Heart right ventricle (tissue), 16 donors: ENCODE data around the gene PARP14. TPM values are rescaled to one million over a fixed set of nuclear protein-coding genes. Genes with fewer than 3 reads are reported as not detected.

Source experiments
- ATAC-seq, 8 donors: fragments of 200-7000 bp; cut with Tn5 transposase; one replicate each; pipeline ENCODE4 v1.9.1; 2020; ENCODE audit warnings: mild to moderate bottlenecking in 8 of 8, moderate library complexity in 8 of 8, moderate number of reproducible peaks in 1 of 8
- DNase-seq, 2 donors: peaks; one replicate each; pipeline ENCODE4 v3.0.0-alpha.2; 2020
- H3K27ac ChIP-seq, 10 donors: fragments of 200-600 bp; sonication (generic) in 2 of 10; one replicate each; pipeline versions ENCODE4 v1.5.0 to v1.8.0; 2020 to 2022; ENCODE audit warnings: mild to moderate bottlenecking in 3 of 10
- H3K27me3 ChIP-seq, 7 donors: fragments of 200-600 bp; one replicate each; pipeline ENCODE4 v1.8.0; 2021 to 2022; ENCODE audit warnings: mild to moderate bottlenecking in 2 of 7
- H3K36me3 ChIP-seq, 9 donors: fragments of 200-600 bp; sonication (generic) in 1 of 9; one replicate each; pipeline versions ENCODE4 v1.5.0 to v1.8.0; 2020 to 2022; ENCODE audit warnings: mild to moderate bottlenecking in 2 of 9
- H3K4me1 ChIP-seq, 9 donors: fragments of 200-600 bp; sonication (generic) in 1 of 9; one replicate each; pipeline versions ENCODE4 v1.5.0 to v1.8.0; 2020 to 2022; ENCODE audit warnings: mild to moderate bottlenecking in 4 of 9
- H3K4me3 ChIP-seq, 10 donors: fragments of 200-600 bp; sonication (generic) in 2 of 10; one replicate each; pipeline versions ENCODE4 v1.5.0 to v1.8.0; 2020 to 2022; ENCODE audit warnings: mild to moderate bottlenecking in 7 of 10, moderate library complexity in 2 of 10
- H3K9me3 ChIP-seq, 11 donors: fragments of 200-600 bp in 10 of 11; sonication (generic) in 2 of 11; one replicate each; pipeline versions ENCODE4 v1.5.0 to v1.8.0; 2013 to 2022; ENCODE audit warnings: mild to moderate bottlenecking in 2 of 11, control low read depth in 1 of 11, moderate library complexity in 1 of 11
- CTCF ChIP-seq, 9 donors: fragments of 200-600 bp; sonication (generic) in 2 of 9; IDR thresholded peaks; one replicate each; pipeline versions ENCODE4 v1.5.0 to v1.8.0; 2021 to 2022; ENCODE audit warnings: antibody characterized with exemption in 9 of 9, mild to moderate bottlenecking in 5 of 9, moderate library complexity in 1 of 9
- WGBS, 2 donors: extraction: QIAGEN DNeasy Blood & Tissue Kit; methylation state at CpG; one replicate each; pipeline ENCODE4 v1.1.7; 2013; ENCODE audit warnings: inconsistent platforms in 1 of 2; 5-methylcytosine and 5-hydroxymethylcytosine counted together
- intact Hi-C, 10 donors: fragments of 100-400 bp; cut with DNase I; formaldehyde crosslinking; loops; one replicate each; pipeline versions ENCODE4 v1.11.1 to v1.14.2; 2022
- polyA plus RNA-seq, 2 donors: library from polyadenylated mRNA; stranded (reverse); fragments of 200-250 nt; gene quantifications; one replicate each; pipeline ENCODE4 v1.2.3, GENCODE V29; 2013
- total RNA-seq, 10 donors: library from RNA; stranded (reverse); fragmentation: NEBNext Ultra II Directional in 3 of 10; extraction: Animal tissue kit (Norgen Biotek cat#: 25700) in 3 of 10; gene quantifications; one replicate each; pipeline versions ENCODE4 v1.2.1 to v1.2.4, GENCODE V29; 2021 to 2023
- donor health status: Arrhythmogenic right ventricular cardiomyopathy.
- donor health status: ischemic (EF 13 %, LVEDD 7.1; RV severe dilation, severe dysfunction).
- donor health status: healthy with polysubstance abuse.
- donor health status: DM: no; HTN: yes; CAD: no.
- donor health status: DM: no; HTN: no; CAD: no.
- donor health status: ischemic (EF 25% LVEDD 6.9; RV normal size, moderate dysfunction).
- donor health status: ischemic (EF 25% LVEDD 5.7; RV mildly dilated, moderate dysfunction).
- donor health status: healthy.
- donor health status: DM: yes; HTN: yes; CAD: no.
- donor health status: Ischemic cardiomyopathy.
- donor health status: ischemic (EF 35%, LVEDD 5.7; RV mildly dilated, moderate dysfunction).
- donor health status: nonischemic (EF 11% LVEDD 7.7; RV severe dilation, severe dysfunction).
- donor health status: DM: yes; HTN: yes; CAD: no.
- donor health status: PGD.
- donor health status: ischemic (EF 29% LVEDD 5.4; RV normal size, mild dysfunction).
- donor health status: nonischemic (EF 23%, LVEDD 6.1; RV moderate dilation, normal function).

The PARP14 gene
- total and polyA plus RNA-seq, 12 donors = 4.1 to 81.9 (median 13.2) TPM

GRCh38 chr3:122776675-122777468, 96.2 kb downstream of the PARP14 start:
- no peak for ATAC-seq
- no peak overlapping the region for H3K4me3 ChIP-seq
- intact Hi-C loops = no loop called here
- no peak overlapping the region for H3K27ac ChIP-seq
- peaks cover 0 to 22% (median 0%) of the 10 kb centered on the region in 9 donors for H3K36me3 ChIP-seq
- TF ChIP-seq CTCF (IDR thresholded peaks at IDR 0.05) = no peak
- H3K9me3 ChIP-seq = no peaks in the 10 kb centered on the region
- 54 to 56% methylated on average over 5 of the region's 5 CpGs for WGBS, 2 donors
- no peaks in the 10 kb centered on the region for H3K27me3 ChIP-seq
- DNase-seq = no peak
- peaks cover 0 to 12% (median 5%) of the 10 kb centered on the region in 9 donors for H3K4me1 ChIP-seq

- no peak for TF ChIP-seq CTCF (IDR thresholded peaks at IDR 0.05)
- intact Hi-C loops = no loop called here
- H3K4me1 ChIP-seq = peaks cover 0 to 11% (median 5%) of the 10 kb centered on the region in 9 donors
- 80 to 86% methylated on average over 3 of the region's 3 CpGs for WGBS, 2 donors
- H3K27ac ChIP-seq = no peak overlapping the region
- ATAC-seq = no peak
- H3K27me3 ChIP-seq = no peaks in the 10 kb centered on the region
- peaks cover 0 to 22% (median 0%) of the 10 kb centered on the region in 9 donors for H3K36me3 ChIP-seq
- no peak overlapping the region for H3K4me3 ChIP-seq
- DNase-seq = no peak
- H3K9me3 ChIP-seq = no peaks in the 10 kb centered on the region
Measured at GRCh38 chr3:122777563-122777962, 96.9 kb downstream of the PARP14 start.

Other genes with a start within 250 kb of the PARP14 start
- 100 to 1,000 TPM in 3 of 10 donors, 10 to 100 TPM in 7; 71.0 to 121 (median 86.9) TPM for gene KPNA1, start 165.9 kb upstream of the PARP14 start, total RNA-seq
- gene KPNA1, start 165.9 kb upstream of the PARP14 start, polyA plus RNA-seq = 10 to 100 TPM; 14.5 to 14.8 TPM
- gene PARP9, start 116.5 kb upstream of the PARP14 start, total RNA-seq = 10 to 100 TPM in 9 of 10 donors, 1 to 10 TPM in 1; 9.1 to 60.4 (median 15.2) TPM
- gene PARP9, start 116.5 kb upstream of the PARP14 start, polyA plus RNA-seq = 10 to 100 TPM in 1 of 2 donors, 1 to 10 TPM in 1; 7.1 to 18.1 TPM
- 10 to 100 TPM in 6 of 10 donors, 1 to 10 TPM in 4; 8.0 to 61.1 (median 14.4) TPM for gene DTX3L, start 116.5 kb upstream of the PARP14 start, total RNA-seq
- gene DTX3L, start 116.5 kb upstream of the PARP14 start, polyA plus RNA-seq = 1 to 10 TPM; 3.2 to 7.4 TPM
- 1 to 10 TPM in 1 of 10 donors, under 1 TPM in 9; 0.21 to 1.7 (median 0.60) TPM for gene PARP15, start 103.2 kb upstream of the PARP14 start, total RNA-seq
- gene PARP15, start 103.2 kb upstream of the PARP14 start, polyA plus RNA-seq = 1 to 10 TPM in 1 of 2 donors, under 1 TPM in 1; 0.23 to 1.5 TPM
- gene HSPBAP1, start 113.0 kb downstream of the PARP14 start, total RNA-seq = 1 to 10 TPM; 2.7 to 6.8 (median 4.0) TPM
- 10 to 100 TPM in 1 of 2 donors, 1 to 10 TPM in 1; 3.6 to 18.5 TPM for gene HSPBAP1, start 113.0 kb downstream of the PARP14 start, polyA plus RNA-seq
- 10 to 100 TPM; 13.2 to 19.7 (median 15.7) TPM for gene SLC49A4, start 114.2 kb downstream of the PARP14 start, total RNA-seq
- 1 to 10 TPM; 3.1 to 6.8 TPM for gene SLC49A4, start 114.2 kb downstream of the PARP14 start, polyA plus RNA-seq